WTC11 (cell line): ENCODE results near the gene SKOR2. TPM values are rescaled to one million over a fixed set of nuclear protein-coding genes. Genes with fewer than 3 reads are reported as not detected.

ENCODE experiments used
- ATAC-seq: fragments of 200-7000 bp; cut with Tn5 transposase; 2 replicates; pipeline ENCODE4 v1.10.0; 2021; ENCODE audit warnings: mild to moderate bottlenecking, moderate library complexity
- CTCF ChIA-PET: fragments of 300-600 bp; sonication (Branson Sonifier 250); formaldehyde crosslinking; loops from one replicate; lab custom pipeline; 2021; ENCODE audit warnings: antibody characterized with exemption; lab: Charles Lee
- POLR2A ChIA-PET: fragments of 350-600 bp; sonication (Branson Sonifier 250); formaldehyde crosslinking; loops from one replicate; lab custom pipeline; 2021; ENCODE audit warnings: antibody characterized with exemption; lab: Charles Lee
- DNase-seq: peaks from one replicate; pipeline ENCODE4 v3.0.0; 2021; ENCODE audit warnings: low spot score
- H3K27ac Mint-ChIP-seq: 2 replicates; pipeline ENCODE4 v1.8.0; 2021; ENCODE audit warnings: mixed read lengths
- H3K27me3 Mint-ChIP-seq: 2 replicates; pipeline ENCODE4 v1.8.0; 2021; ENCODE audit warnings: low read depth, mild to moderate bottlenecking, moderate library complexity, mixed read lengths
- H3K36me3 Mint-ChIP-seq: 2 replicates; pipeline ENCODE4 v1.8.0; 2021; ENCODE audit warnings: mixed read lengths
- H3K4me1 Mint-ChIP-seq: 2 replicates; pipeline ENCODE4 v1.8.0; 2022; ENCODE audit warnings: mixed read lengths
- H3K4me3 Mint-ChIP-seq: 2 replicates; pipeline ENCODE4 v1.8.0; 2021; ENCODE audit warnings: mild to moderate bottlenecking, moderate library complexity, mixed read lengths
- H3K9me3 Mint-ChIP-seq: 2 replicates; pipeline ENCODE4 v1.8.0; 2021; ENCODE audit warnings: mixed read lengths
- AR ChIP-seq: fragments of 250-450 bp; sonication (Bioruptor Pico); IDR thresholded peaks from 2 replicates; pipeline ENCODE4 v1.9.0; 2021; ENCODE audit warnings: mild to moderate bottlenecking
- CBFB ChIP-seq: sonication (generic); formaldehyde crosslinking; IDR thresholded peaks from 2 replicates; pipeline ENCODE4 v1.8.1; 2022; ENCODE audit warnings: mild to moderate bottlenecking, low read depth, missing genetic modification reagents
- ESRRA ChIP-seq: sonication (generic); formaldehyde crosslinking; IDR thresholded peaks from 2 replicates; pipeline ENCODE4 v1.8.1; 2022; ENCODE audit warnings: mild to moderate bottlenecking, missing genetic modification reagents, borderline replicate concordance
- FOXP1 ChIP-seq: sonication (generic); formaldehyde crosslinking; IDR thresholded peaks from 2 replicates; pipeline ENCODE4 v1.8.0; 2022; ENCODE audit warnings: missing genetic modification reagents, mild to moderate bottlenecking, moderate library complexity, borderline replicate concordance
- HMGXB4 ChIP-seq: sonication (generic); formaldehyde crosslinking; IDR thresholded peaks from 2 replicates; pipeline ENCODE4 v1.8.1; 2023; ENCODE audit warnings: mild to moderate bottlenecking, moderate library complexity, missing genetic modification reagents
- IRF1 ChIP-seq: sonication (generic); formaldehyde crosslinking; IDR thresholded peaks from 2 replicates; pipeline ENCODE4 v1.8.0; 2023; ENCODE audit warnings: missing genetic modification reagents
- MAX ChIP-seq: sonication (generic); formaldehyde crosslinking; IDR thresholded peaks from 2 replicates; pipeline ENCODE4 v1.8.0; 2022; ENCODE audit warnings: mild to moderate bottlenecking, missing genetic modification reagents
- MXD4 ChIP-seq: fragments of 250-450 bp; sonication (Bioruptor Pico); IDR thresholded peaks from 2 replicates; pipeline ENCODE4 v1.8.0; 2021; ENCODE audit warnings: mild to moderate bottlenecking, moderate library complexity, borderline replicate concordance
- NR1H2 ChIP-seq: sonication (generic); formaldehyde crosslinking; IDR thresholded peaks from 2 replicates; pipeline ENCODE4 v1.9.0; 2021; ENCODE audit warnings: mild to moderate bottlenecking, moderate library complexity, missing genetic modification reagents
- NR2C2 ChIP-seq: sonication (generic); formaldehyde crosslinking; IDR thresholded peaks from 2 replicates; pipeline ENCODE4 v1.8.0; 2022; ENCODE audit warnings: mild to moderate bottlenecking, missing genetic modification reagents
- PRDM15 ChIP-seq: sonication (generic); formaldehyde crosslinking; IDR thresholded peaks from 2 replicates; pipeline ENCODE4 v1.8.0; 2022; ENCODE audit warnings: missing genetic modification reagents
- RORB ChIP-seq: fragments of 250-450 bp; sonication (Bioruptor Pico); IDR thresholded peaks from 2 replicates; pipeline ENCODE4 v1.9.0; 2021; ENCODE audit warnings: mild to moderate bottlenecking
- STAT6 ChIP-seq: sonication (generic); formaldehyde crosslinking; conservative IDR thresholded peaks from 2 replicates; pipeline ENCODE4 v1.8.1; 2023; ENCODE audit warnings: mild to moderate bottlenecking, low read depth, missing genetic modification reagents, moderate library complexity
- TP53 ChIP-seq: sonication (generic); formaldehyde crosslinking; IDR thresholded peaks from 2 replicates; pipeline ENCODE4 v1.8.1; 2023; ENCODE audit warnings: mild to moderate bottlenecking, missing genetic modification reagents
- ZBTB43 ChIP-seq: sonication (generic); formaldehyde crosslinking; IDR thresholded peaks from 2 replicates; pipeline ENCODE4 v1.8.1; 2023; ENCODE audit warnings: mild to moderate bottlenecking, missing genetic modification reagents
- ZNF416 ChIP-seq: fragments of 250-450 bp; sonication (Bioruptor Pico); IDR thresholded peaks from 2 replicates; pipeline ENCODE4 v1.9.0; 2021; ENCODE audit warnings: mild to moderate bottlenecking, inconsistent platforms
- total RNA-seq: library from RNA; stranded (reverse); gene quantifications from 3 replicates; pipeline ENCODE4 v1.2.3, GENCODE V29; 2021

SKOR2 gene
- total RNA-seq, 1 experiment from 2014 or later = 1.3 TPM

- TF ChIP-seq ZBTB43 (CRISPR knock-in tag) (no peak), ESRRA (CRISPR knock-in tag) (no peak)
Observed at GRCh38 chr18:47180765-47181164, 70.7 kb downstream of the SKOR2 start (continued).

GRCh38 chr18:47179520-47179919 is 71.9 kb downstream of the SKOR2 start:
- Mint-ChIP-seq H3K36me3 (peaks cover 9% of the 10 kb centered on the region), H3K27me3 (peaks cover 25% of the 10 kb centered on the region), H3K27ac (no peak overlapping the region), H3K4me3 (no peak overlapping the region), H3K9me3 (peaks cover 14% of the 10 kb centered on the region), H3K4me1 (peaks cover 5% of the 10 kb centered on the region)
- no peak for TF ChIP-seq HMGXB4 (CRISPR knock-in tag)
- no peak for TF ChIP-seq TP53
- TF ChIP-seq ZNF416 (CRISPR knock-in tag) = no peak
- TF ChIP-seq CBFB (CRISPR knock-in tag) = no peak
- no peak for TF ChIP-seq AR (CRISPR knock-in tag)
- TF ChIP-seq MAX (CRISPR knock-in tag) = no peak
- no peak for TF ChIP-seq NR2C2
- no peak for TF ChIP-seq NR1H2 (CRISPR knock-in tag)
- TF ChIP-seq FOXP1 (CRISPR knock-in tag) = no peak
- no peak for TF ChIP-seq RORB (CRISPR knock-in tag)
- no peak for TF ChIP-seq MXD4 (CRISPR knock-in tag)
- TF ChIP-seq IRF1 (CRISPR knock-in tag) = no peak
- no peak for TF ChIP-seq PRDM15
- TF ChIP-seq STAT6 (CRISPR knock-in tag) = no peak
- no peak for DNase-seq
- ChIA-PET CTCF (interaction anchor here (1.3 kb wide), 1 partner anchor 25 kb away, joined by 5 read pairs; no protein-coding TSS in a partner anchor), POLR2A (interaction anchor here (0.6 kb wide), 1 partner anchor 377 kb away, joined by 6 read pairs; no protein-coding TSS in a partner anchor)
- no peak for ATAC-seq
